Measurements from ENCODE around the gene SYNE1. TPM values are rescaled to one million over a fixed set of nuclear protein-coding genes. Genes with fewer than 3 reads are reported as not detected.

SYNE1 gene
- total RNA-seq, 1 donor from 2014 or later: 103 TPM

DNA sequence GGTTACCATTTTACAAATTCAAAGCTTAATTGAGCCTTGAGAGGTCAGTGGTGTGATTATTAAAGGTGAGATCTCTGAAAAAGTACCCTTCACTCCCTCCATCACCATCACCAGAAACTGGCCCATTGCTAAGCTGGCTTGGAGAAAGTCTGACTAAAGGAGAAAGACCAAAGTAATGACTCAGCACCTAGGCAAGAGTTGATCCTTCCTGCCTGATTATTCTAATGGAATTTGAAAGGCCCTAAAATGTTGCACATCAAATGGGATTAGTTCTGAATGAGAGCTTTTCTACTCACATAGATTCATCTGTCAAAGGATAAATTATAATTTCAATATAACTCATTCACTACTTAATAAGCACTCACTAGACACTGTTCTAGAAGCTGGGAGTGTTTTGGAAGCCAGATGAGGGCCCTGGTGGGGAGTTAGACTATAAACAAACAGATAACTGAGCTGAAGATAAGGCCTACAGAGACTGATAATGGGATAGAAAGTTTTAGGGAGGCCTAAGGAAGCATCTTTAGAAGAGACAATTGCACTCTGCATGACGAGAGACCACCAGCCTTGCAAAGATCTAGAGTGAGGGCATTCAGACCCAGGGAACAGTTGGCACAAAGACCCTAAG, 366.7 kb downstream of the SYNE1 start:
- DNase-seq (ENCODE audit: low spot score): no peak
- intact Hi-C loops (cut with DNase I): no loop called here

DNA sequence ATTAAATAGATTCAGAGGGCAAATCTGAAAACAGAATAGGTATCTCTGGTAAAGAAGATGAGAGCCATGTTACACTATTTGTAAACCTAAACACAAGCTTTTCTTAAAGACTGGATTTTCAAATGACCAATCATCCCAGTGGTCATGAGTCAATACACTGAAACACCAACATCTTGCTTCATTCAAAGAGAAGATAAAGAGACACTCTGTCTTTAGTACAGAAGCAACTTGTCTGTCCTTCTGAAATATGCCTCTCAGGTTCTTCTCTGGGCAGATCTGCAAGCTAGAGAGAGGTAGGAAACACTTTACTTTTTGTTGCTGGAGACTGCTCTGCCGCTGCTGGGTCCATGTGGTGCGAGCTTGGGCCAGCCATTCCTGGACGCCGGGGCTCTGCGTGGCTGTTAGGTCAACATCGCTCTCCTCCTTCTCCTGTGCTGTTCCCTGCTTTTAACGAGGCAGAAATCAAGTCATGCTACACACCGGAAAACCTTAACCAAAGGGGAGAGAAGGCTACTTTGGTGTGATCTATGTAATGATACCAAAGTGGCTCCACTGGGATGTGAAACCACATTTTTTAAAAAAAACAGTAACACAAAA, 368.2 kb downstream of the SYNE1 start:
- DNase-seq (ENCODE audit: low spot score): no peak
- intact Hi-C loops (cut with DNase I): loop anchor here (5.0 to 10.0 kb wide), 2 partner anchors 507 to 594 kb away; no protein-coding TSS in a partner anchor

DNA sequence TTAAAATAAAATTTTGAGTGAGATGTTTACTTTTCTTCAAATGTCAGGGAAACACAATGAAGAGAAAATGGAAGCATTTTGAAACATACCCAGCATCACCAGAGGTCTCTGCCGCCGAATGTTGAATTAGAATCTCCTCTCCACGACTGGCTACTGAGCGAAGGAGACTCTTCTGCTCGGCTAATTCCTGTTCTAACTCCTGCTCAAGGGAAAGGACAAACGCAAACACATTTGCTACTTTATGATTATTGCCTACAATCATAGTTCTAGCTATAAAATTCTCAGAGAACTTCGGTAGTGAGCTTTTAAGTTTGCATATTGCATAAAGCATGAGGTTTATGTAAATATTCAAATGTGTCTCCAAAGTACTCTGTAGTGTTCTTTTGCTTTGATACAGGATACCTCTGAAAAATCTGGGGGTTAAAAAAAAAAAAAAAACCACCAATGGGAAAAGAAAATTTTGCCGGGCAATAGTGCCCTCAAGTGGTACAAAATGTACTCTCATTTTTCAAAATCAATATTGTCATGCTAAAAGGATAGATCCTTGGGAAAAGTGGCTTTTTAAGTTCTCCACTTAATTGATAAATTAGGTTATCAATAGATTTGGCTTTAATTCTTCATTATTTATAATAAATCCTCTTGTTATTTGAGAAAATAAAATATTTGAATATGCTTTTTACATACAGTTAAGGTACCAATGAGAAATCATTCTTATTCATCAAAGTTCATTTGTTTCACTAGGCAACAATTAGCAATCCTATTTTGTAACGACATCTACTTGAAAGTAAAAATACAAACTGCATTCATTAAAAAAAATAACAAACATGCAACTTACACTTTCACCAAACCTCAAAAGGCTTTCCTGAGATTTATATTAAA, 369.0 kb downstream of the SYNE1 start:
- intact Hi-C loops (cut with DNase I): loop anchor here (5.0 to 10.0 kb wide), 2 partner anchors 506 to 593 kb away; no protein-coding TSS in a partner anchor
- no peak for DNase-seq (ENCODE audit: low spot score)

DNA sequence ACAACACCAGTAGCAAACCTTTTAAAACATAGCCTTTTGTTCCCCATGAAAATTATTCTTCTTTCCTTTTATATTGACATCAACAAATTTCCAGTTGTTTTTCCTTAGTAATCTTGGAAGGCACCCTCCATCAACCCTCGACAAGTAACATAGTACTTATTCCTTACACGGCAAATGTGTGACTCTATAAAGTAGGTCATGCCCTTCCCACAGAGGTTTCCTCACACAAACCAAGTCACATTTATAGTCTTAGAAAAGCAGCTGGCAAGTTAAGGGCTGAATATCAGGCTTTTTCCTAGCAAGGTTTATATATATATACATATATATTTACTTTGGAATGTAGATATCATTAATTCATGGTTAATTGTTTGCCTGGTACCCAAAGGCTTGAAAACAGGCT, 371.5 kb downstream of the SYNE1 start:
- no peak for DNase-seq (ENCODE audit: low spot score)
- intact Hi-C loops (cut with DNase I): loop anchor here (5.0 to 10.0 kb wide), 2 partner anchors 503 to 591 kb away; no protein-coding TSS in a partner anchor

DNA sequence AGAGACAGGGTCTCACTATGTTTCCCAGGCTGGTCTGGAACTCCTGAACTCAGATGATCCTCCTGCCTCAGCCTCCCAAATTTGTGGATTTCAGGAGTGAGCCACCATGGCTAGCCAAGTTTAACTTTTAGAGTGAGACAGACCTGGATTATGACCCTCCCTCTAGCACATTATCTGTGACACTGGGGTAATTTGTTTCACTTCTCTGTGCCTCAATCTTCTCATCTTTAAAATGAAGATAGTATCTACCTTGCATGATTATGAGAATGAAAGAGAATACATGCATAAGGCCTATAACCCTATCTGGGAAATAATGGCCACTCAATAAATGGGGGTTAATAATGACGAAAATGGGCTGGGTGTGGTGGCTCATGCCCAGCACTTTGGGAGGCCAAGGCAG, 373.6 kb downstream of the SYNE1 start:
- DNase-seq (ENCODE audit: low spot score): no peak
- intact Hi-C loops (cut with DNase I): loop anchor here (10.0 kb wide), 1 partner anchor 589 kb away; no protein-coding TSS in a partner anchor

DNA sequence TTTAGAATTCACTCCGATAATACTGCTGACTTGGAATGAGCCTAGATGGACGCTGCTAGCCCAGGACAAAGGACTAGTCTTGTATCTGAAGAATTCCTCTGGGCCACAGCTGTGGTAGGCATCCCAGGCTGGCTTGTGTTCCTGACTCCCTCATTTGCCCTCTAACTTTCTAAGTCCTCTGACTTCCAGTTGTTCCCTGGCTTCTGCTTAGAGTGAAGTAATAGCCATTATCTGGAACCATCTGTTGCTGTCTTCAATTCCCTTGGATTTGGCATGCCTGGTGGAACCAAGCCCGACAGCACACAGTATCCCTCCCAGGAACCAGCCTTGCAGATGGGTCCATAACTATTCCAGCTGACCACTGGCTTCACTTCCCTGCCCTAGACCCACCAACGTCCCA, 376.0 kb downstream of the SYNE1 start:
- no peak for DNase-seq (ENCODE audit: low spot score)

DNA sequence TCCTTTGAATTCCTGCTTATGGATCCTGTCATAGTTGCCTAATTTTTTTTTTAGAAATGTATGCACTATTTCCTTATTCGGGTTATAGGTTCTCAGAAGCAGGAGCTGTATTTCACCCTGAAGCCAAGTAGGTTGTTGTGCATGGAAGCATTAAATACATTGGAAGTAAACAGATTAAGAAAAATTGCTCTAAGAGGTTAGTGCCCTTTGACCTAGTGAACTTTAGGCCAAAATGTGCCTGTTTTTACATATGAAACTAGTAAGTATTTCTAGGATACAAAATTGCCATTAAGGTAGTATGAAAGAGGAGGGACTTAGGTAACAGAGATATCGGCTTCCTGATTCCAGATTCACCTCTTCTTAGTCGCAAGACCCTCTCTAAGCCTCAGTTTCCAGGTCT, 377.9 kb downstream of the SYNE1 start:
- intact Hi-C loops (cut with DNase I): no loop called here
- no peak for DNase-seq (ENCODE audit: low spot score)

More for the DNA sequence above, 376.0 kb downstream of the SYNE1 start:
- intact Hi-C loops (cut with DNase I): loop anchor here (10.0 kb wide), 1 partner anchor 586 kb away; no protein-coding TSS in a partner anchor

DNA sequence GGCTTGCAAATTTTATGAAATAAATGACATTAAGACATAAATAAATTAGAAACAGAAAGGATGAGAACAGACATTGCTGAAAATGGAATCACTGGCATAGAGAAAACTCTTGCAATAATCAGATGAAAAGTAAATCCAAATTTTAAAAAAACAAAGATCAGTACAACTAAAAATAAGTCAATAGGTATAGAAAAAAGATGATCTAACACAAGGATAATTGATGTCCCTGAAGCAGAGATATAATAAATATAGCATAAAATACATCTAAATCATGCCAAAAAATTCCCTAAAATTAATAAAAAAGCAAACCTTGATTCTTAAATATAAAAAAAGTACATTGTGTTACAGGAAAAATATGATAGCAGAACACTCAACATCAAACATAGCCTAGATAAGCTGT, 379.6 kb downstream of the SYNE1 start:
- DNase-seq (ENCODE audit: low spot score): no peak
- intact Hi-C loops (cut with DNase I): no loop called here

DNA sequence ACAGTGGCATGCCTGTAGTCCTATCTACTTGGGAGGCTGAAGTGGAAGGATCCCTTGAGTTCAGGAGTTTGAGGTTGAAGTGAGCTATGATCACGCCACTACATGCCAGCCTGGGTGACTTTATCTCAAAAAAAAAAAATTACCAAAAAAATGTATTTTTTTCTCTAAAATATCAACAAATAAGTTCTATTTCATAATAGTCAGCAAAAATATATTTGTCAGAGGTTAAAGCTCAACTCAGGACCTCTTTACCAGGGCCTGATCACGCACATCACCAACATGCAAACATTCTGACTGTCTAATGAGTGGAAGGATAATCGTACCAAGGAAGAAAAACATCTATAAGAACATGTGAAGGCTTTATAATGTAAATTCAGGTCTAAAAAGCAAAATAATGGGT, 387.0 kb downstream of the SYNE1 start:
- DNase-seq (ENCODE audit: low spot score): no peak
- intact Hi-C loops (cut with DNase I): no loop called here

DNA sequence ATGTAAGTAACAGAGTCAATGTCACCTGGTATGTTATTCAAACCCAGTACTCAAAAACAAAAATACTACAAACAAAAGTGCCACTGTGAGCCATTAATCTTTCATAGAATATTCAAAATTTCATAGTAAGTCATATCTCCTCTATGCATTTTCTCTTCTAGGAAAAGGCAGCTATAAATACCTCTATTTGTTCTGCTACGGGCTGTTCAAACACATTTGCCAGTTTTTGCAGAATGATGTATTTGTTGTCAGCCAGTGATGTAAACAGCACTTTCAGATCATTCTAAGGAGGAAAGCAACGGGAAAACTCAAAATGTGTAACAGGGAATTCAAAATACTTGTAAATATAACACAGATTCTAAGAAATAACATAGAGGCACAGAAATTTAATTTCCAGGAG, 388.2 kb downstream of the SYNE1 start:
- intact Hi-C loops (cut with DNase I): no loop called here
- no peak for DNase-seq (ENCODE audit: low spot score)

DNA sequence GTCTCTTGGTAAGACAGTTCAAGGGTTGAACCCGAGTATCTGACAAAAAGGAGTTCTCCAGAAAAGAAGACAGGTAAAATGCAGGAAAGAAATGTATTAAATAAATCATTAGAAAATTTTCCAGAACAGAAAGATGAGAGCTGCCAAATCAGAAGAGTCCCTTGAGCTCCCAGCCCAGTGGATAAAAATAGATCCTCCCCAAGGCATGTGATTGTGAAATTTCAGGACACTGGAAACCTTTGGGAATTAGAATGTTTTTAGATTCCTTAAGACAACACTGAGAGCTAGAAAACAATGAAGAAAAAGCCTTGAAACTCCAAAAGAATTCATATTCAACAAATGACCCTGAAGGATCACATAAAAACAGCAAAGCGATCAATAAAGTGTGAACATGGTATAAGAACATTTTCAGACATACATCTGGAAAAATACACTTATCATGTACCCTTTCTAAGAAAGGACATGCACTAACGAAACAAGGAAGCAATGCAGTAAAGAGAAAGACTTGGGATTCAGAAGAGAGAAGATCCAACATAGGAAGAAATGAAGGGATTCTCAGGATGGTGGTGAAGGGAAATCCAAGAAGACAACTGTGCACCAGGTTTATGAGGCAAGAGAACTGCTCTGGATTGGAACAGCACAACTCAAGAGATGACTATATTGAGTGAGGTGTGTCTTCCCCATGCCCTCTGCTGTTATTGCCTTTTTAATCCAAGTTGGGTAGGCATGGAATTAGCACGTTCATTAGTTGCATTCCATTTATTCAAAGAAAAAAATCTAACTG, 390.4 kb downstream of the SYNE1 start:
- no peak for DNase-seq (ENCODE audit: low spot score)
- intact Hi-C loops (cut with DNase I): no loop called here

DNA sequence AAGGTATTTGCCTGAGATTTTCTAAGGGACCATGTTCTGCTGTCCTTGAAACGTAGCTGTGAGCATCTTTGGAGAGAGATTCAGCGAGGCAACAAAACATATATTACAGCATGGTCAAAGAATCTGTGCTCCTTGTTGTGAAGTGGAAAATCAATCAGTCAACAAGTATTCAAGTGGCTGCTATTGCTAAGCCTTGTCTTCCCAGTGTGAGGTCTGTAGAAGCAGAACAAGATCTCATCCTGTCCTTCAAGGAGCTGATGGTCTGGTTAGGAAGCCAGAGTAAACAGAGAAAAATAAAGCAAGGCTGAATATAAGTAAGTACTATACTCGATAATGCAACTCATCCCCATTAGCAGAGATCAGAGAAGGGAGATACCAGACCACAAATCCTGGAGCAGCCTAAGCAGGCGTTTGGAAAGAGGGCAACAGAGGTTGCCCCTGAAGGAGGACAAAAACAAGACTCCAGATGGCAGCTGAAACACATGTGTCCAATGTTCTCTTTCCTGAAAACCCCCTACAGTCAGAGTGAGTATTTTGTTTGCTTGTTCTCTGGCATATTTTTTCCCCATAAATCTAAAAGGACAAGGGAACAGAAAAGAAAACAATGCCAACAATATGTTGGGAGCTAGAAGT, 392.0 kb downstream of the SYNE1 start:
- no peak for DNase-seq (ENCODE audit: low spot score)
- intact Hi-C loops (cut with DNase I): no loop called here

DNA sequence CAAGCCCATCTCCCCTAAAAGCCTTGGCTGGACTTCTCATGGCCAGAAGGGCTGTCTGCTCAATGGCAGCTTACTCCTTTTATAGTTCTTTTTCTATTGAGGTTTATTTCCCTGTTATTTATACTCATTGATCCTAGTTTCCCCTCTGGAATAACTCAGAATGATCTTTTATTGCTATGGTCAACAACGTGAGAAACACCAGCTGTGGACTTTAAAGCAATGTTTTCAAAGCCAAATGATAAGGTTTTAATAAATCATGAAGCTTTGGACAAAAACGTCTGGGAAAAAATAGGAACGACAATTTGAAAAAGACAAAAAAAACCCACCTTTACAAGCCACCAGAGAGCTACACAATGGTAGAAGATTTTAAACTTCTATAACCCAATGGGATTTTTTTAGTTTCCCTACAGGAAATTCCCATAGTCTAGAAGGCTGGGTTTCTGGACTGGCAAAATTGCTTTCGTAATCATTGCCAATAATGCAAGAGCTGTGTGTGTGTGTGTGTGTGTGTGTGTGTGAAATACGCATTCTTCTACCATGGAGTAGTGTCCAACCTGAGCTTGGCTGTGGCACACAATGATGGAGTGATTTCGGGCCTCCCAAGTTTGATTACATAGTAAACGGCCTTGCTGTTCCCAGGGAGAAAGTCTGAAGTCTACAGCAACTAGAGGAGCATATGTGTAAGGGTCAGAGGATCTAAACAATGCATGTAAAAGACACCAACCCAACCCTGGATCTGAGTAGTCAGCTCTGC, 396.0 kb downstream of the SYNE1 start:
- DNase-seq (ENCODE audit: low spot score): no peak
- intact Hi-C loops (cut with DNase I): no loop called here

DNA sequence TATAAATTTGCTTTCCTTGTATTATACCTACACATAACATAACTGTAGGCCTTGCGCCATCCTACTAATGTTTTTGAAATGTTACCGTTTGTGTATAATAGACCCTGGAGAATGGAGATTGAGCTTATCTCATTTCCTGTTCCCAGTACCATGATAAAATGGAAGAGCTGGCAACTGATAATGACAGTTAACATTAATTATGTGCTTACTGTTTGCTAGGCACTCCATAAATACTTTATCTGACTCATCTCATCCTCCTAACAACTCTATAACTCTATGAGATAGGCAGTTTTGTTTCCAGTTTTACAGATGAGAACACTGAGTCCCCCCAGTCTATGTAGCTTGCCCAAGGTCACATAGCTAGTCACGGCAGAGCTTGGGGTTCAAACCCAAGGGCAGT, 396.7 kb downstream of the SYNE1 start:
- no peak for DNase-seq (ENCODE audit: low spot score)
- intact Hi-C loops (cut with DNase I): no loop called here

DNA sequence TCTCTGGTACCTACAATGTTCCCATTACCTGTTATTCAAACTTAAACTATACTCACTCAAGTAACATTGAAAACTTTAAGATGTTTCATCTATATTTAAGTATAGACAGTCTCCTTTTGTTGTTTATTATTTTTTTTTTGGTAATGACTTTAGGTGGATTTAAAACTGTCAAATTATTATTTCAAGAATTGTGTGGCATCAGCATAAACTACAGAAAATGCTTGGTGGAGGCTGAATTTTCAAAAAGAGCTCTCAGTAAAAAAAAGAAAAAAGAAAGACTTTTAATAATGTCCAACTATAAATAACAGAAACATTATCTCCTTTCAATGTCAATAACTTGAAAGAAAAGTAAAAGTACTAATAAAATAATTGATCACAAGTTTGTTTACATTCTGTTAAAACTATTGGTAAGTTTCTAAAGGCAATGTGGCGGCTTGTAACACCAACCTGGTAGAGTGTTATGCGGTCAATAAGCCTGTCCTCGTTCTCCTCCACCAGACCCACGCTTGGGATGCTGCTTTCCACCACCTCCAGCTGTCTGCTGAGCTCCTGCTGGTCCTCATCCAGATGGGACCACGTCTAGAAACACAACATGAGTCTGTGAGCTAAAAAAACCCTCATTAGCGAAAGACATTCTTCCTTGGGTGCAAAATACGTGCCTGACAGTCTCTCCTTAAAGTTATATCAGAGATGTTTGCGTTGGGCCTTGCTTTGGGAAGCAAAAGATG, 400.6 kb downstream of the SYNE1 start:
- DNase-seq (ENCODE audit: low spot score): no peak
- intact Hi-C loops (cut with DNase I): no loop called here

DNA sequence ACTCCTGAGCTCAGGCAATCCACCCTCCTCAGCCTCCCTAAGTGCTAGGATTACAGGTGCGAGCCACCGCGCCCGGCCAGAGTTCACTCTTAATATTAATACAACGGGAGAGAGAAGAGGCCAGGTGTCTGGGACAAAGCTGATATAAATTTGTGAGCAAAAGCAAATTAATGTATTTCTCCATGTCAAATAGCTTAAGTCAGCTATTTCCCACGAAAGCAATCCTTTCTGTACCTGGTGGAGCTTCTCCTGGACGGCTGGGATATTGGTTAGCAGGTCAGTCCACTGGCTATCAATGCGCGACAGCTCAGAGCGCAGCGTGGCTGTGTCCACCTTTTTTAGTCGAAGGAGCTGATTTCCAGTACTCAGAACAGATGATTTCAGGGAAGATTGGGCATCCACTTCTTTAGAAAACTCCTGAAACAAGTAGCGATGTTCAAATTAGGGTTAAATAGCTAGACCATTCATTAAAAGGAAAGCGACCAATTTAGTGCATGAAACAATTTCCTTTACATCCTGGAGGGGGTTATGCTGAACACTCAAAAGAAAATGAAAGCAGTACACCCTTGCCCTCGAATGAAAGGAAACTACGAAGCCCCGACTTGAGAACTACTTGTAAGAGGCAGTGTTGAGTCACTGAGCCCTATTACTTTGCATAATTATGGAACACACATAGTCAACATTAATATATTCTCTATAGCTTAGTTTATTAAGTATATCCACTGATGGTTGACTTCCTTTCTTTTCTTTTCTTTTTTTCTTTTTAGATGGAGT, 403.4 kb downstream of the SYNE1 start:
- intact Hi-C loops (cut with DNase I): no loop called here
- no peak for DNase-seq (ENCODE audit: low spot score)

DNA sequence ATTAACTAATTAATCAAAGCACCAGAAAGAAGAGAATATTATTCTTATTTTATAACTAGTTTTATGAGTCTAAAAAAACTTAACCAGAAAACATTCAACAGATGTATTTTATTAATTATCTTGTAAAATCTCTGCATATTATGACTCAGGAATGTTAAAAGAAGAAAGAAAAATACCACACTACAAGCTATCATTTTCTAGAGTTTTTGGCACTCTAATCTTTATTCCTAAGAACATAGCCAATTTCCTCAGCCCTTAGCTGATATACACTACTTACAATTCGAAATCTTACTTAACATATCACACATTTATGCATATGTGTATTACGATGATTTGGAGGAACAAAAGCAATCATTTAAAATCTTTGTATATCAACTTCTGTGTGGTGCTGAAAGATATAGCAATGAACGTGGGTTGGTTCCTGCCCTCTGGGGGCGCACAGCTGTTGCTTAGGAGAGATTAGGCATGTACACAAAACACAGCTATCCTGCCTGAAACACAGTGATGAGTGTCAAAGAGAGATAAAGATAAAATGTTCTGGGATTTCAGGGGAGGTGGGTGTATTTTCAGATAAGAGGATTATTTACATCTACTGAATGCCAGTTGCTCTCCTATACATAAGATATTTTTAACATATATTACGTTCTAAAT, 404.5 kb downstream of the SYNE1 start:
- intact Hi-C loops (cut with DNase I): no loop called here
- DNase-seq (ENCODE audit: low spot score): no peak
